SK-N-MC (cell line): ENCODE data around the gene TMEFF1.

ENCODE experiments used
- EZH2 ChIP-seq: fragments of 200-600 bp; sonication (generic); IDR thresholded peaks from one replicate; pipeline ENCODE4 v1.6.1; 2017; ENCODE audit warnings: antibody characterized with exemption
- FOXP2 ChIP-seq: optimal IDR thresholded peaks from 2 replicates; pipeline ENCODE3; 2011; ENCODE audit warnings: mild to moderate bottlenecking, moderate library complexity; ENCODE audit not compliant: insufficient read depth; ENCODE audit errors: extremely low read length, control extremely low read depth
- POLR2AphosphoS5 ChIP-seq: IDR thresholded peaks from 2 replicates; pipeline ENCODE4 v1.6.1; 2012; ENCODE audit warnings: mild to moderate bottlenecking, low read depth, low read length, borderline replicate concordance

- TF ChIP-seq EZH2 = no peak
- no peak for TF ChIP-seq POLR2AphosphoS5
- no peak for TF ChIP-seq FOXP2
Measured at GRCh38 chr9:100445161-100445902, 27.6 kb upstream of the TMEFF1 start.
